RWPE2 (cell line): Measurements from ENCODE around the gene YWHAH.

Experiments
- ATAC-seq: fragments of 200-7000 bp; cut with Tn5 transposase; 3 replicates; pipeline ENCODE4 v1.9.1; 2021; ENCODE audit warnings: low read depth
- DNase-seq: peaks from one replicate; pipeline ENCODE4 v3.0.0-alpha.2; 2020; ENCODE audit warnings: low spot score
- H3K27ac ChIP-seq: fragments of 450-650 bp; 2 replicates; pipeline ENCODE4 v1.5.1; 2017; ENCODE audit warnings: mild to moderate bottlenecking; ENCODE audit not compliant: poor library complexity, severe bottlenecking
- H3K27me3 ChIP-seq: fragments of 250-450 bp; sonication (Bioruptor Pico); 2 replicates; pipeline ENCODE4 v1.5.1; 2021; ENCODE audit warnings: mild to moderate bottlenecking, moderate library complexity; ENCODE audit not compliant: insufficient read depth, poor library complexity, severe bottlenecking
- H3K36me3 ChIP-seq: fragments of 250-450 bp; sonication (Bioruptor Pico); 2 replicates; pipeline ENCODE4 v1.5.1; 2020; ENCODE audit warnings: low read depth, mild to moderate bottlenecking, moderate library complexity
- H3K4me1 ChIP-seq: fragments of 250-450 bp; sonication (Bioruptor Pico); 2 replicates; pipeline ENCODE4 v1.5.1; 2021; ENCODE audit warnings: mild to moderate bottlenecking, moderate library complexity; ENCODE audit not compliant: insufficient read depth, poor library complexity, severe bottlenecking
- H3K4me3 ChIP-seq: fragments of 250-450 bp; sonication (Bioruptor Pico); 2 replicates; pipeline ENCODE4 v1.5.1; 2021; ENCODE audit warnings: mild to moderate bottlenecking, moderate library complexity; ENCODE audit not compliant: severe bottlenecking
- H3K9me3 ChIP-seq: fragments of 250-450 bp; sonication (Bioruptor Pico); 2 replicates; pipeline ENCODE4 v1.5.1; 2021; ENCODE audit warnings: mild to moderate bottlenecking, moderate library complexity; ENCODE audit not compliant: severe bottlenecking
- TF ChIP-seq, protein P1 (sequence below): fragments of 450-650 bp; IDR thresholded peaks from one replicate; pipeline ENCODE4 v1.5.1; 2017; ENCODE audit warnings: mild to moderate bottlenecking, moderate library complexity; ENCODE audit not compliant: poor library complexity, severe bottlenecking

YWHAH gene

DNA sequence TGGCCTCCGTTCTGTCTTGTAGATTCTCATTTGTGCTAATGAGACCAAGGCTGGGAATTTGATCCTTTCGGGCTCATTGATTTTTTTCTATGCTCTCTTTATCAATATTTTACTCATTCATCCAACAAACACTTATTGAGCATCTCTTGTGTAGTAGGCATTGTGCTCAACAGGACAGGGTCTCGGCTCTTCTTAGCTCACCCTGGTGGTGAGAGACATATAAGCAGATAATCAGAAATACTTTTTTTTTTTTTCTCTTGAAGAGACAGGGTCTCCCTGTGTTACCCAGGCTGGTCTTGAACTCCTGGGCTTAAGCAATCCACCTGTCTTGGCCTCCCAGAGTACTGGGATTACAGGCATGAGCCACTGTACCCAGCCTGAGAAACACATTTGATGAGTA lies 50.7 kb downstream of the YWHAH start:
- TF ChIP-seq, protein P1, sequence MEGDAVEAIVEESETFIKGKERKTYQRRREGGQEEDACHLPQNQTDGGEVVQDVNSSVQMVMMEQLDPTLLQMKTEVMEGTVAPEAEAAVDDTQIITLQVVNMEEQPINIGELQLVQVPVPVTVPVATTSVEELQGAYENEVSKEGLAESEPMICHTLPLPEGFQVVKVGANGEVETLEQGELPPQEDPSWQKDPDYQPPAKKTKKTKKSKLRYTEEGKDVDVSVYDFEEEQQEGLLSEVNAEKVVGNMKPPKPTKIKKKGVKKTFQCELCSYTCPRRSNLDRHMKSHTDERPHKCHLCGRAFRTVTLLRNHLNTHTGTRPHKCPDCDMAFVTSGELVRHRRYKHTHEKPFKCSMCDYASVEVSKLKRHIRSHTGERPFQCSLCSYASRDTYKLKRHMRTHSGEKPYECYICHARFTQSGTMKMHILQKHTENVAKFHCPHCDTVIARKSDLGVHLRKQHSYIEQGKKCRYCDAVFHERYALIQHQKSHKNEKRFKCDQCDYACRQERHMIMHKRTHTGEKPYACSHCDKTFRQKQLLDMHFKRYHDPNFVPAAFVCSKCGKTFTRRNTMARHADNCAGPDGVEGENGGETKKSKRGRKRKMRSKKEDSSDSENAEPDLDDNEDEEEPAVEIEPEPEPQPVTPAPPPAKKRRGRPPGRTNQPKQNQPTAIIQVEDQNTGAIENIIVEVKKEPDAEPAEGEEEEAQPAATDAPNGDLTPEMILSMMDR = no peak
- DNase-seq (no peak), ATAC-seq (no peak)
- no peaks in the 10 kb centered on the region for H3K27me3 ChIP-seq
- no peaks in the 10 kb centered on the region for H3K36me3 ChIP-seq
- no peaks in the 10 kb centered on the region for H3K9me3 ChIP-seq
- H3K4me3 ChIP-seq = no peak overlapping the region
- no peaks in the 10 kb centered on the region for H3K4me1 ChIP-seq
- no peak overlapping the region for H3K27ac ChIP-seq

DNA sequence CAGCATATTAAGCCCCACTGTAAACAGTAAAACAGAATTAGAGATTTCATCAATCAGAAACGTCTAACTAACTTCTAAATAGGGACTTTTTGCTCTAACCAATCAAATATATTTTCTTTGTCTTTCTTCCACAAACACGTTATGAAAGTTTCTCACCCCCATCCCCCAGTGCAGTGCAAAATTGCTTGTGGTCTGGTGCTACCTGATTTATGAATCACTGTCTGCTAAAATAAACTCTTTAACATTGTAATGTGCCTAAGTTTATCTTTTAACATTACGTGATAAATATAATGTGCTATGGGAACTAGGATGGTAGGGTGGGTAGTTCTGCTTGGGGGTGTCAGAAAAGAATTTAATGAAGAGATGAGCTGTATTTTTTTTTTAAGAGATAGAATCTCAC lies 51.5 kb downstream of the YWHAH start:
- no peaks in the 10 kb centered on the region for H3K27me3 ChIP-seq
- ATAC-seq = no peak
- DNase-seq = no peak
- no peaks in the 10 kb centered on the region for H3K4me1 ChIP-seq
- no peak overlapping the region for H3K27ac ChIP-seq
- TF ChIP-seq, protein P1 = no peak
- H3K36me3 ChIP-seq = no peaks in the 10 kb centered on the region
- H3K9me3 ChIP-seq = no peaks in the 10 kb centered on the region
- H3K4me3 ChIP-seq = no peak overlapping the region

DNA sequence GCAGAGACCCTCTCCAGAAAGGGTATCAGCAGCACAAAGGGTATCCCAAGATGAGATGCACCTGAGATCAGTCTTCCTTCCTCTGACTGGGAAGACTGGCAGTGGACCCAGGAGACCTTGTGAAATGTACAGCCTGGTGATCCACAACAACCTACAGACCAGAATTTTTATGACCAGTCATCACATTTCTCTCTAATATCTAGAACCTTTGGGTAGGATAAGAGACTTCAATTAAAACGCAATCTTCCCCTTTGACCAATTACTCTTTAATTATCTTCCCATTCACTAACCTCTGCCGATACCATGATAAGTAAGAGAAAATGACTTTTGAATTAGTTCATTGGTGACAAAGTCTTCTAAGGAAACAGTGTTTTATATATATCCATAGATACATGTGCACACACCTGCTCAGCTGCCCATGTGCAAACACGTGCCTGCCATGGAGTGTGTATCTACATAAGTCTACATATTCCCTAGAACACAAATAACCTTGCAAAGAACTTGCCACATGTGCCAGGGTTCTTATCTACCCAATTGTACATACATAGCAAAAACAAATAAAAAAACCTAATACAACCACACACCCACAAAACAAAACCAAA lies 54.5 kb downstream of the YWHAH start:
- TF ChIP-seq, protein P1 = no peak
- H3K4me1 ChIP-seq = no peaks in the 10 kb centered on the region
- no peaks in the 10 kb centered on the region for H3K9me3 ChIP-seq
- H3K36me3 ChIP-seq = no peaks in the 10 kb centered on the region
- H3K27me3 ChIP-seq = no peaks in the 10 kb centered on the region
- no peak overlapping the region for H3K27ac ChIP-seq
- ATAC-seq (no peak), DNase-seq (no peak)
- H3K4me3 ChIP-seq = no peak overlapping the region

DNA sequence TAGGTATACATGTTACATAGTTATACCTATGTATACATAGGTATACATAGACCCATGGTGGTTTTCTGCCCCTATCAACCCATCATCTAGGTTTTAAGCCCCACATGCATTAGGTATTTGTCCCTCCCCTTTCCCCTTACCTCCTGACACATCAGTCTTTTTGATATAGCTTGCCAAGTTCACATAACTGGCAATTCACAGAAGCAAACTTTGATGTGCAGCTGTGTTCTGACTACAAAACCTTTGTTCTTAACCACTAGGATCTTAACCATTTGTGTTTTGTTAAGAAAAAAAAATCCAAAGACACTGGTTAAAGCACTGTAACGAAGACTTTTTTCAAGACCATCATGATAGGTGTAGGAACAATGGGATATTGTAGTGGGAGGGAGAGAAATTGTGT lies 55.8 kb downstream of the YWHAH start:
- Histone ChIP-seq H3K4me3 (no peak overlapping the region), H3K27me3 (no peaks in the 10 kb centered on the region), H3K36me3 (no peaks in the 10 kb centered on the region), H3K9me3 (no peaks in the 10 kb centered on the region), H3K4me1 (no peaks in the 10 kb centered on the region), H3K27ac (no peak overlapping the region)
- TF ChIP-seq, protein P1 = no peak
- ATAC-seq (no peak), DNase-seq (no peak)

DNA sequence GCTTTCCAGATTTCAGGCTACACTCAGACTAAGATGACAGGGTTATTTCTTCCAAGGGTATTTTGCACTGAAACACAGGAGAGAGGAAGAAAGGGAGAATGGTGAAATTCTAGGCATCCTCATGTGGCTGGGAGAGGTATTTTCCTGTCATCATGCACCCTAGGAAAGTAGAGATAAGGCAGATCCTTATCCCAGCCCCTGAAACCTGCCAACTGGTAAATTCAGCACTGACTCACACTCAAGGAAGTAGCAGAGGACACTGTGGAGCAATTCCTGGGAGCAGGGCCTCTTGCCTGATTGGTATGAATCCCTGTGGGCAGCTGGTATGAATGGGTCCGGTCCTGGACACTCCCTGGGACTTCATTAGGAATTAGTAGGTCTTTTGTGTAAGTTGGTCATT lies 61.1 kb downstream of the YWHAH start:
- H3K27me3 ChIP-seq = no peaks in the 10 kb centered on the region
- H3K4me3 ChIP-seq = no peak overlapping the region
- ATAC-seq = peak; percentile 90
- H3K9me3 ChIP-seq = no peaks in the 10 kb centered on the region
- TF ChIP-seq, protein P1 = no peak
- H3K4me1 ChIP-seq = no peaks in the 10 kb centered on the region
- DNase-seq = no peak
- H3K27ac ChIP-seq = no peak overlapping the region
- no peaks in the 10 kb centered on the region for H3K36me3 ChIP-seq
